ENCODE data around the gene MAT2B.

Gene MAT2B

GRCh38 chr5:163505368-163506094 is at the start of gene MAT2B:
Gene MAT2B (plus strand): TSS chr5:163505619. CDS start chr5:163505687, 68 bp downstream.
- peak; percentile 94 for DNase-seq (ENCODE audit: low spot score)

GRCh38 chr5:163456029-163456589 is 49.3 kb upstream of the MAT2B start:
- no peak for DNase-seq (ENCODE audit: low spot score)

- DNase-seq (ENCODE audit: low spot score) = no peak
Observed at GRCh38 chr5:163456840-163457239, 48.6 kb upstream of the MAT2B start.

- DNase-seq (ENCODE audit: low spot score) = no peak
Observed at GRCh38 chr5:163458778-163459385, 46.5 kb upstream of the MAT2B start.

GRCh38 chr5:163459462-163459818 is 46.0 kb upstream of the MAT2B start:
- DNase-seq (ENCODE audit: low spot score) = no peak

- peak; percentile 88 for DNase-seq (ENCODE audit: low spot score)
Observed at GRCh38 chr5:163459819-163460561, 45.4 kb upstream of the MAT2B start, which contains the start of gene NUDCD2. Gene NUDCD2 (minus strand): TSS chr5:163460102. CDS start chr5:163460050, 52 bp downstream.

- DNase-seq (ENCODE audit: low spot score) = peak; percentile 38
Observed at GRCh38 chr5:163460562-163461171, 44.8 kb upstream of the MAT2B start, which contains the start of gene HMMR. Gene HMMR (plus strand): TSS chr5:163460632. CDS start chr5:163460693, 61 bp downstream.

GRCh38 chr5:163463063-163463435 is 42.4 kb upstream of the MAT2B start:
- DNase-seq (ENCODE audit: low spot score) = no peak

- DNase-seq (ENCODE audit: low spot score) = no peak
Observed at GRCh38 chr5:163467682-163468081, 37.7 kb upstream of the MAT2B start.

GRCh38 chr5:163473635-163474243 is 31.7 kb upstream of the MAT2B start:
- no peak for DNase-seq (ENCODE audit: low spot score)

- no peak for DNase-seq (ENCODE audit: low spot score)
Observed at GRCh38 chr5:163475411-163475810, 30.0 kb upstream of the MAT2B start.

- no peak for DNase-seq (ENCODE audit: low spot score)
Observed at GRCh38 chr5:163478126-163478981, 27.1 kb upstream of the MAT2B start.

- no peak for DNase-seq (ENCODE audit: low spot score)
Observed at GRCh38 chr5:163478982-163479271, 26.5 kb upstream of the MAT2B start.

GRCh38 chr5:163489055-163489744 is 16.2 kb upstream of the MAT2B start:
- no peak for DNase-seq (ENCODE audit: low spot score)

GRCh38 chr5:163489745-163490075 is 15.7 kb upstream of the MAT2B start:
- DNase-seq (ENCODE audit: low spot score) = no peak

- no peak for DNase-seq (ENCODE audit: low spot score)
Observed at GRCh38 chr5:163496286-163496685, 9.1 kb upstream of the MAT2B start.

- DNase-seq (ENCODE audit: low spot score) = no peak
Observed at GRCh38 chr5:163497315-163497714, 8.1 kb upstream of the MAT2B start.

- DNase-seq (ENCODE audit: low spot score) = no peak
Observed at GRCh38 chr5:163498886-163499285, 6.5 kb upstream of the MAT2B start.

GRCh38 chr5:163502521-163502920 is 2.9 kb upstream of the MAT2B start:
- no peak for DNase-seq (ENCODE audit: low spot score)
